Gastrocnemius medialis (tissue), 4 donors: ENCODE measurements around the gene PPP2R2B.

Experiments used
- CTCF ChIP-seq, 5 experiments: fragments of 450-650 bp in 3 of 5; fragments of 200-600 bp in 2 of 5; sonication (generic) in 2 of 5; IDR thresholded peaks in 4 of 5; conservative IDR thresholded peaks in 1 of 5; 1 replicate in 4 of 5; 2 replicates in 1 of 5; pipeline ENCODE4 v1.5.1; 2016 to 2019; ENCODE audit warnings: antibody characterized with exemption in 5 of 5, mild to moderate bottlenecking in 3 of 5, moderate library complexity in 3 of 5
- POLR2A ChIP-seq, 2 donors: fragments of 450-650 bp; IDR thresholded peaks; one replicate each; pipeline ENCODE4 v1.6.1; 2017; ENCODE audit warnings: antibody characterized with exemption in 2 of 2, mild to moderate bottlenecking in 2 of 2, moderate library complexity in 2 of 2

DNA sequence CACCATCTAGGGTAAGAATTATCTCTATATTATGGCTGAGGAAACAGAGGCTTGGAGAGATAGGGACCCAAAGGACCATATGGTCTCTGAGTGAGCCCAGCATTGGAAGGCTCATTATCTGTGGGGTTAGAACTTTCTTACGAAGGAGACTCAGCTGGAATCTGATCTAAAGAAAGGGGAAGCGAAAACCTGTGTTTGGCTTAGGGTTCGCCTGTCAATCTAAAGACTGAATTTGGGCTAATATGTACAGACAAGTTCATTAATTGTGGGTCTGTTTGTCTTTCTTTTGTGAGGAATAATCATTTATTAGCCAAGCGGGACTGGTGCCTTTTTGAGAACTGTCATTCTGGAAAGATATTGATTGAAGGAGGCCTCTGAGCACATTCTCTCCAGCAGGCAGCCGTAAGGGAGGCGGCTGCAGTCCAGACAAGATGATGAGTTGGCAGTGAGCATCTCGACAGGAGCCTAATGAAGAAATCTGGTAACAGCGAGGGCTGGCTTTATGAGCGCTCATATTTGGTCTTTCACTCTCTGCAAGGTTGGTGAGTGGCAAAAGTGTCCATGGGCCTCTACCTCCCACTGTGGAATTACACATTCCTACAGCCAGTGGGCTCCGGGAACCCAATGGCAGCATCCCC is 258.4 kb downstream of the PPP2R2B start:
- TF ChIP-seq CTCF (IDR thresholded peaks at IDR 0.05 in 4 of 5, conservative IDR thresholded peaks at IDR 0.05 in 1 of 5), result no peak
- no peak for TF ChIP-seq POLR2A (IDR thresholded peaks at IDR 0.05)
